ENCODE results near the gene TMED6.

DNA sequence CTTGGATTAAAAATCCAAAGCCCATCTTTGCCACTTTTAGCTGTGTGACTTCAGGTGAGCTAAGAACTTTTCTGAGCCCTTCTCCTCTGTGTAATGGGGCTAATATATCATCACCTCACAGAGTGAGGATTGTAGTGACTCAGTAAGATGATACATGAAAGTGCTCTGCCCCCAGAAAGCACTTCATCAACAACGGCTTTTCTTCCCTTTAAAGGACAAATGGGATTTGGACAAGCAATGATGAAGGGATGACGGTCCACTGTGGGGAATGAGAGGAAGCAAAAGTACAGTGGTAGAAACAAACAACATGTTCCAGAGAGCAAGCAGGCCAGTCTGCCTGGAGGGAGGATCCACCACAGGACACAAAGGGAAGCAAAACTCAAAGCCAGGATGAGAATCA lies 14.3 kb upstream of the TMED6 start:
- TF ChIP-seq EP300 (IDR thresholded peaks at IDR 0.05; ENCODE audit: borderline replicate concordance) (no peak), NFIC (IDR thresholded peaks at IDR 0.05) (no peak), TCF12 (IDR thresholded peaks at IDR 0.05; ENCODE audit: low read depth) (no peak), EGR1 (IDR thresholded peaks at IDR 0.05) (no peak), USF1 (IDR thresholded peaks at IDR 0.05) (no peak), CEBPB (IDR thresholded peaks at IDR 0.05) (no peak), TAF1 (IDR thresholded peaks at IDR 0.05; ENCODE audit: low read depth) (no peak), ZBTB7A (IDR thresholded peaks at IDR 0.05; ENCODE audit: low read depth) (no peak), TEAD4 (IDR thresholded peaks at IDR 0.05) (no peak)
- TF ChIP-seq, protein P1, sequence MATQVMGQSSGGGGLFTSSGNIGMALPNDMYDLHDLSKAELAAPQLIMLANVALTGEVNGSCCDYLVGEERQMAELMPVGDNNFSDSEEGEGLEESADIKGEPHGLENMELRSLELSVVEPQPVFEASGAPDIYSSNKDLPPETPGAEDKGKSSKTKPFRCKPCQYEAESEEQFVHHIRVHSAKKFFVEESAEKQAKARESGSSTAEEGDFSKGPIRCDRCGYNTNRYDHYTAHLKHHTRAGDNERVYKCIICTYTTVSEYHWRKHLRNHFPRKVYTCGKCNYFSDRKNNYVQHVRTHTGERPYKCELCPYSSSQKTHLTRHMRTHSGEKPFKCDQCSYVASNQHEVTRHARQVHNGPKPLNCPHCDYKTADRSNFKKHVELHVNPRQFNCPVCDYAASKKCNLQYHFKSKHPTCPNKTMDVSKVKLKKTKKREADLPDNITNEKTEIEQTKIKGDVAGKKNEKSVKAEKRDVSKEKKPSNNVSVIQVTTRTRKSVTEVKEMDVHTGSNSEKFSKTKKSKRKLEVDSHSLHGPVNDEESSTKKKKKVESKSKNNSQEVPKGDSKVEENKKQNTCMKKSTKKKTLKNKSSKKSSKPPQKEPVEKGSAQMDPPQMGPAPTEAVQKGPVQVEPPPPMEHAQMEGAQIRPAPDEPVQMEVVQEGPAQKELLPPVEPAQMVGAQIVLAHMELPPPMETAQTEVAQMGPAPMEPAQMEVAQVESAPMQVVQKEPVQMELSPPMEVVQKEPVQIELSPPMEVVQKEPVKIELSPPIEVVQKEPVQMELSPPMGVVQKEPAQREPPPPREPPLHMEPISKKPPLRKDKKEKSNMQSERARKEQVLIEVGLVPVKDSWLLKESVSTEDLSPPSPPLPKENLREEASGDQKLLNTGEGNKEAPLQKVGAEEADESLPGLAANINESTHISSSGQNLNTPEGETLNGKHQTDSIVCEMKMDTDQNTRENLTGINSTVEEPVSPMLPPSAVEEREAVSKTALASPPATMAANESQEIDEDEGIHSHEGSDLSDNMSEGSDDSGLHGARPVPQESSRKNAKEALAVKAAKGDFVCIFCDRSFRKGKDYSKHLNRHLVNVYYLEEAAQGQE (IDR thresholded peaks at IDR 0.05; ENCODE audit: low read depth): no peak
